Smooth muscle cell (in vitro differentiated cells): Measurements from ENCODE around the gene FZD7. TPM values are rescaled to one million over a fixed set of nuclear protein-coding genes. Genes with fewer than 3 reads are reported as not detected.

ENCODE experiments used
- DNase-seq: peaks from one replicate; lab custom pipeline; 2025; ENCODE audit not compliant: unreplicated experiment; lab: John Stamatoyannopoulos, UW
- H2AFZ ChIP-seq: fragments of 200-600 bp; sonication (generic); 2 replicates; pipeline ENCODE4 v1.6.0; 2016; ENCODE audit warnings: antibody characterized with exemption, low read depth, mild to moderate bottlenecking
- H3F3A ChIP-seq: fragments of 200-600 bp; sonication (generic); 2 replicates; pipeline ENCODE4 v1.6.0; 2017; ENCODE audit warnings: antibody characterized with exemption, low read depth
- H3K27ac ChIP-seq: fragments of 200-600 bp; sonication (generic); 2 replicates; pipeline ENCODE4 v1.5.1; 2016; ENCODE audit warnings: low read depth, mild to moderate bottlenecking
- H3K27me3 ChIP-seq: fragments of 200-600 bp; sonication (generic); 2 replicates; pipeline ENCODE4 v1.6.1; 2016; ENCODE audit warnings: low read depth, mild to moderate bottlenecking
- H3K36me3 ChIP-seq: fragments of 200-600 bp; sonication (generic); 2 replicates; pipeline ENCODE4 v1.5.1; 2016; ENCODE audit warnings: low read depth
- H3K4me1 ChIP-seq: fragments of 200-600 bp; sonication (generic); 2 replicates; pipeline ENCODE4 v1.5.1; 2016; ENCODE audit warnings: low read depth
- H3K4me2 ChIP-seq: fragments of 200-600 bp; sonication (generic); 2 replicates; pipeline ENCODE4 v1.6.0; 2016; ENCODE audit warnings: mild to moderate bottlenecking
- H3K4me3 ChIP-seq: fragments of 200-600 bp; sonication (generic); 2 replicates; pipeline ENCODE4 v1.5.1; 2016; ENCODE audit warnings: mild to moderate bottlenecking
- H3K79me2 ChIP-seq: fragments of 200-600 bp; sonication (generic); 2 replicates; pipeline ENCODE4 v1.6.0; 2016; ENCODE audit warnings: low read depth, mild to moderate bottlenecking
- H3K9ac ChIP-seq: fragments of 200-600 bp; sonication (generic); 2 replicates; pipeline ENCODE4 v1.6.0; 2016; ENCODE audit warnings: low read depth
- H3K9me3 ChIP-seq: fragments of 200-600 bp; sonication (generic); replicated peaks from 2 replicates; pipeline ENCODE4 v1.5.1; 2016; ENCODE audit warnings: low read depth
- H4K20me1 ChIP-seq: fragments of 200-600 bp; sonication (generic); 2 replicates; pipeline ENCODE4 v1.6.0; 2016; ENCODE audit warnings: low read depth
- WGBS: methylation state at CpG from one replicate; pipeline ENCODE4 v1.1.7; 2016; ENCODE audit warnings: low lambda C conversion rate; 5-methylcytosine and 5-hydroxymethylcytosine counted together
- polyA plus RNA-seq: library from polyadenylated mRNA; unstranded; fragments of >200 nt; fragmentation: Nextera tagmentation; extraction: Ambion mirVana; gene quantifications from 2 replicates; pipeline ENCODE4 v1.2.1, GENCODE V29; 2016
- total RNA-seq: library from RNA; depleted of rRNA; stranded (reverse); fragments of >200 nt; gene quantifications from 2 replicates; pipeline ENCODE4 v1.2.3, GENCODE V29; 2014
- TF ChIP-seq, protein P1 (sequence below): fragments of 200-600 bp; sonication (generic); IDR thresholded peaks from 2 replicates; pipeline ENCODE4 v1.5.1; 2017; ENCODE audit warnings: borderline replicate concordance, mild to moderate bottlenecking, antibody characterized with exemption; ENCODE audit not compliant: insufficient read depth, poor library complexity, severe bottlenecking

Gene FZD7
- total and polyA plus RNA-seq, 2 experiments from 2014 or later: 14.8 to 17.0 TPM

GRCh38 chr2:202043475-202043874 lies 9.8 kb downstream of the FZD7 start:
- H2AFZ ChIP-seq: no peak overlapping the region
- H4K20me1 ChIP-seq: peaks cover 13% of the 10 kb centered on the region
- peak overlapping the region; percentile 52 for H3K4me2 ChIP-seq
- H3K4me3 ChIP-seq: no peak overlapping the region
- H3K79me2 ChIP-seq: peaks cover 3% of the 10 kb centered on the region
- no peaks in the 10 kb centered on the region for H3K9me3 ChIP-seq
- peak overlapping the region; percentile 40 for H3K27ac ChIP-seq
- H3F3A ChIP-seq: no peaks in the 10 kb centered on the region
- no peaks in the 10 kb centered on the region for H3K27me3 ChIP-seq
- H3K9ac ChIP-seq: no peak overlapping the region
- DNase-seq: no peak
- peaks cover 23% of the 10 kb centered on the region for H3K4me1 ChIP-seq
- TF ChIP-seq, protein P1, sequence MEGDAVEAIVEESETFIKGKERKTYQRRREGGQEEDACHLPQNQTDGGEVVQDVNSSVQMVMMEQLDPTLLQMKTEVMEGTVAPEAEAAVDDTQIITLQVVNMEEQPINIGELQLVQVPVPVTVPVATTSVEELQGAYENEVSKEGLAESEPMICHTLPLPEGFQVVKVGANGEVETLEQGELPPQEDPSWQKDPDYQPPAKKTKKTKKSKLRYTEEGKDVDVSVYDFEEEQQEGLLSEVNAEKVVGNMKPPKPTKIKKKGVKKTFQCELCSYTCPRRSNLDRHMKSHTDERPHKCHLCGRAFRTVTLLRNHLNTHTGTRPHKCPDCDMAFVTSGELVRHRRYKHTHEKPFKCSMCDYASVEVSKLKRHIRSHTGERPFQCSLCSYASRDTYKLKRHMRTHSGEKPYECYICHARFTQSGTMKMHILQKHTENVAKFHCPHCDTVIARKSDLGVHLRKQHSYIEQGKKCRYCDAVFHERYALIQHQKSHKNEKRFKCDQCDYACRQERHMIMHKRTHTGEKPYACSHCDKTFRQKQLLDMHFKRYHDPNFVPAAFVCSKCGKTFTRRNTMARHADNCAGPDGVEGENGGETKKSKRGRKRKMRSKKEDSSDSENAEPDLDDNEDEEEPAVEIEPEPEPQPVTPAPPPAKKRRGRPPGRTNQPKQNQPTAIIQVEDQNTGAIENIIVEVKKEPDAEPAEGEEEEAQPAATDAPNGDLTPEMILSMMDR: no peak
- H3K36me3 ChIP-seq: no peaks in the 10 kb centered on the region
- 41% methylated on average over 6 of the region's 6 CpGs for WGBS

DNA sequence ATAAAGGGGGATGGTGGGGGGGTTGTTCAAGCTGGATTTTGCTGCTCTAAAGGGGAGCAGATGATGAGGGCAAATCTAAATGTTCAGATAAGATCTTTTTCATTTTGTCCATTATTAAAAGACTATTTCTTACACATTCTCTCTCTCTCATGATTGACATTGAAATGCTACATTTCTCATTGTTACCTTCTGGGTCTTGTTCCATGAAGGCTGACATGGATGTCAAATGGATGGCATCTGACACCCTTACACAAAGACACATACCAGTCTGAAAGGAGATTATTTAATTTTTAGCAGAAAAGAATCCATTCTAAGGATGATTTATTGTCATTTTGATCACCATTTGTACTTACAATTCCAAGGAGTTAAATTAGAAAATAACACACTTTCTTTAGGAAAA lies 11.1 kb downstream of the FZD7 start:
- no peak for DNase-seq
- TF ChIP-seq, protein P1: no peak
- H3K27me3 ChIP-seq: no peaks in the 10 kb centered on the region
- no peaks in the 10 kb centered on the region for H3K9me3 ChIP-seq
- H3K9ac ChIP-seq: no peak overlapping the region
- no peak overlapping the region for H3K4me2 ChIP-seq
- H3K79me2 ChIP-seq: no peaks in the 10 kb centered on the region
- H3K27ac ChIP-seq: no peak overlapping the region
- no peak overlapping the region for H2AFZ ChIP-seq
- H3K4me3 ChIP-seq: no peak overlapping the region
- H3F3A ChIP-seq: no peaks in the 10 kb centered on the region
- no peaks in the 10 kb centered on the region for H4K20me1 ChIP-seq
- no peaks in the 10 kb centered on the region for H3K36me3 ChIP-seq
- peaks cover 15% of the 10 kb centered on the region for H3K4me1 ChIP-seq

- Histone ChIP-seq H3K79me2 (no peaks in the 10 kb centered on the region), H3K36me3 (no peaks in the 10 kb centered on the region), H3F3A (no peaks in the 10 kb centered on the region), H4K20me1 (no peaks in the 10 kb centered on the region), H3K4me1 (peaks cover 20% of the 10 kb centered on the region), H3K4me3 (no peak overlapping the region), H3K27ac (no peak overlapping the region), H3K9me3 (no peaks in the 10 kb centered on the region), H3K4me2 (no peak overlapping the region), H2AFZ (no peak overlapping the region), H3K27me3 (no peaks in the 10 kb centered on the region), H3K9ac (no peak overlapping the region)
- DNase-seq: no peak
- WGBS: 84% methylated on average over 7 of the region's 7 CpGs
- TF ChIP-seq, protein P1: no peak
These were observed 12.9 kb downstream of the FZD7 start for GRCh38 chr2:202046572-202046971.

GRCh38 chr2:202049092-202049728 lies 15.6 kb downstream of the FZD7 start:
- H3K79me2 ChIP-seq: no peaks in the 10 kb centered on the region
- H2AFZ ChIP-seq: no peak overlapping the region
- 98% methylated on average over 2 of the region's 2 CpGs for WGBS
- peaks cover 6% of the 10 kb centered on the region for H3K27me3 ChIP-seq
- peaks cover 22% of the 10 kb centered on the region for H3K4me1 ChIP-seq
- no peak overlapping the region for H3K27ac ChIP-seq
- no peak overlapping the region for H3K4me3 ChIP-seq
- TF ChIP-seq, protein P1: no peak
- DNase-seq: no peak
- no peaks in the 10 kb centered on the region for H4K20me1 ChIP-seq
- H3K9ac ChIP-seq: no peak overlapping the region
- no peak overlapping the region for H3K4me2 ChIP-seq
- no peaks in the 10 kb centered on the region for H3F3A ChIP-seq
- no peaks in the 10 kb centered on the region for H3K9me3 ChIP-seq
- H3K36me3 ChIP-seq: no peaks in the 10 kb centered on the region
